GM18519 (cell line): Measurements from ENCODE around the gene THRSP.
"Not testable (repeated sequence)": the region's sequence is repeated elsewhere in the genome, so short reads cannot be mapped to it uniquely, and the experiment has no call there.

ENCODE experiments used
- ATAC-seq: cut with Tn5 transposase; IDR thresholded peaks from one replicate; pipeline ENCODE4 v1.9.1; 2021; ENCODE audit warnings: mild to moderate bottlenecking, moderate library complexity; ENCODE audit not compliant: unreplicated experiment, low FRiP score

THRSP gene

DNA sequence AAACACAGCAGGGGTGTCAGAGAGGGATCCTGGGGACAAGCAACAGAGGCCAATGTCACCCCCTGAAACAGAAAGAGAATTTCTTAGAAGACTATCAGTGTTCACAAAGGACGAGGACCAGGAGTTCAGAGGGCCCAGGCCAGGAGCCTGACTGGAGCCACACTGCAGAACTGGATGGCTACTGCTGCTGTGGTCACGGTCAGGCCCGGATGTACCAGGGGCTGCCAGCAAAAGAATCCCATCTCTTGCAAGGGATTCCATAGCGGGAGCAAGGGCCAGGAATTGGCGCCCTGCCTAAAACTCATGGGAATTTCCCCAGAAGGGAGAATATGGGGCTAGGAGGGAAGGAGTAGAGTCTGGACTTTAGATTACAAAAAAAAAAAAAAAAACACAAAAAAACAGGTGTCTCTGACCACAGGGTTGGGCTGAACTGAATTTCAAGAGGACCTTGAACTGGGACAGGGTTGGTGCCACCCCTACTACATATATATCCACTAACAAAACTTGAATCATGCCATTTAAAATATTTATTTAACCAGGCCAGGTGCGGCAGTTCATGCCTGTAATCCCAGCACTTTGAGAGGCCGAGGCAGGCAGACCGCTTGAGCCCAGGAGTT lies 24.9 kb upstream of the THRSP start:
- no peak for ATAC-seq

DNA sequence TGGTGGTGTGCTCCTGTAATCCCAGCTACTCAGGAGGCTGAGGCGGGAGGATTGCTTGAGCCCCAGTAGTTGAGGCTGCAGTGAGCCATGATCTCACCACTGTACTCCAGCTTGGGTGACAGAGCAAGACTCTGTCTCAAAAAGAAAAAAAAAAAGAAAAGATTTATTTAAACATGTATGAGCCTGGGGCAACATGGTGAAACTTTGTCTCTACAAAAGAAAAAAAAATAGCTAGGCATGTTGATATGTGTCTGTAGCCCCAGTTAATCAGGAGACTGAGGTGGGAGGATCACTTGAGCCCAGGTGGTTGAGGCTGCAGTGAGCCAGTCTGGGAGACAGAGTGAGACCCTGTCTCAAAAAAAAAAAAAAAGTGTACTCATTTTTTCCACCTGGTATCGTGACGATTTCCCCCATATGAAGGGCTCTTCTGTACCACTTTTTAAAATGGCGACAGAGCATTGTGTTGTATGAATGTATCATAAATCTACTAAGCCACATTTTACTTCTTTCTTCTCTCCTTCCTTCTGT lies 24.2 kb upstream of the THRSP start:
- no peak for ATAC-seq

DNA sequence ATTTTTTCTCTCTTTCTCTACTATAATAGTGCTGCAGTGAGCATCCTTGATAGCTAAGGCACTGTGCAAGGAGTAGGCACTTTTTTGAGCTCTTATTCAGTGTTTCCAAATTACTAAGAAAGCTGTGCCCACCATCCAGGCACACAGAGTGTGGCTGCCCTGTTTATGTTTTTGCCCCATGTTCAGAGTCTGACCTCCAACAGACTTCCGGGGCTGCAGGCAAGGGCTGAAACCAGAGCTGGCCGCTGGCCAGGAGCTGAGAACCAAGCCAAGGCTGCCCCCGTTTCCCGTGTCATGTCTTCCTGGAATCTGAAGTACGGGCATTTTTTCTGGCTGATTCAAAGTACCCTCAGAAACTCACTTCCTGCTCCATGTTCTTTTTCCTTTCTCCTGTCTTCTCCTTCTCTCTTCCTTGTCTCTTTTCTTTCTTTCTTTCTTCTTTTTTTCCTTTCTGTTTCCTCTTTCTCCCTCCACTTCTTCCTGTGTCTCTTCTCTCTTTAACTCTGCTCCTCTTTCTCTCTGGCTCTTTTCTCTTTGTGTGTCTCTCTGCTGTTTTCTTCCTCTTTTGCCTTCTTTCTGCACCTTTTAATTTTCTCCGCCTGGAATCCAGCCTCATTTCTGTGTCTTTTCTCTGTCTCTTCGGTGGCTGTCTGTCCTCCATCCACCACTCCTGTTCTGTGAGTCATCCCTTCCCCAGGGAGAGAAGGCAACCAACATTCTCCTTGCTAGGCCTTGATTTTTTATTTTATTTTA lies 23.6 kb upstream of the THRSP start:
- no peak for ATAC-seq

DNA sequence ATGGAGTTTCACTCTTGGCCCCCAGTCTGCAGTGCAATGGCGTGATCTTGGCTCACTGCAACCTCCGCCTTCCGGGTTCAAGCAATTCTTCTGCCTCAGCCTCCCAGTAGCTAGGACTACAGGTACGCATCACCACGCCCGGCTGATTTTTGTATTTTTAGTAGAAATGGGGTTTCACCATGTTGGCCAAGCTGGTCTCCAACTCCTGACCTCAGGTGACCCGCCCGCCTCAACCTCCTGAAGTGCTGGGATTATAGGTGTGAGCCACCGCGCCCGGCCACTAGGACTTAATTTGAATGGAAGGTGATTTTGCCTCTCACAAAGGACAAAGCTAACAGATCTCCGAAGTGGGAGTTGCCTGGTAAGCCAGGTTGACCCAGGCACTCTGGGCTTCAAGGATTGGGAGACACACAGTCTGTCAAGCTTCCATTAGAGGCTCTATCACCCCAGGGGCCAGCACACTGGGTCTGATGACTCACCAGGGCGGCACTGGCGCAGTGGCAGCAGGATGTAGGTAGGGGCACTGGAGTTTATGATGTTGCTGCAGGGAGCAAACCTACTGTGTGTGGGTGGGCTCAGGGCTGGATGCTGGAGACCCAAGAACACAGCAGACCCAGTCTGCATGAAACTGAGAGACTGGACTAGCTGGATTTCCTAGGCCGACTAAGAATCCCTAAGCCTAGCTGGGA lies 22.8 kb upstream of the THRSP start:
- ATAC-seq, result no peak

DNA sequence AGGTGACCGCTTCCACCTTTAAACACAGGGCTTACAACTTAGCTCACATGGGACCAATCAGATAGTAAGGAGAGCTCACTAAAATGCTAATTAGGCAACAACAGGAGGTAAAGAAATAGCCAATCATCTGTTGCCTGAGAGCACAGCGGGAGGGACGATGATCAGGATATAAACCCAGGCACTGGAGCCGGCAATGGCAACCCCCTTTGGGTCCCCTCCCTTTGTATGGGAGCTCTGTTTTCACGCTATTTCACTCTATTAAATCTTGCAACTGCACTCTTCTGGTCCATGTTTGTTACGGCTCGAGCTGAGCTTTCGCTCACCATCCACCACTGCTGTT lies 22.3 kb upstream of the THRSP start:
- not testable (repeated sequence) for ATAC-seq

DNA sequence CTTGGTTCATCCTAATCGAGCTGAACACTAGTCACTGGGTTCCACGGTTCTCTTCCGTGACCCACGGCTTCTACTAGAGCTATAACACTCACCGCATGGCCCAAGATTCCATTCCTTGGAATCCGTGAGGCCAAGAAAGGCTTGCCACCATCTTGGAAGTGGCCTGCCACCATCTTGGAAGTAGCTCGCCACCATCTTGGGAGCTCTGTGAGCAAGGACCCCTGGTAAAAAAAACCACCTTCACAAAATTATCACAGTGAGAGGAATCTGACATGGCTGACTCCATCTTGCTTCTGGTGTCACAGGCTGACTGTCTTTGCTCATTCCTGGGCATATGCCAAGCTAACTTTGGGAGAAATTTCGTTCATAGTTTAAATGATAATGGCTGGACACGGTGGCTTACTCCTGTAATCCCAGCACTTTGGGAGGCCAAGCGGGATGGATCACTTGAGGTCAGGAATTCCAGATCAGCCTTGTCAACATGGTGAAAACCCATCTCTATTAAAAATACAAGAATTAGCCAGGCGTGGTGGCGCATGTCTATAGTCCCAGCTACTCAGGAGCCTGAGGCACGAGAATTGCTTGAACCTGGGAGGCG lies 21.7 kb upstream of the THRSP start:
- no peak for ATAC-seq

DNA sequence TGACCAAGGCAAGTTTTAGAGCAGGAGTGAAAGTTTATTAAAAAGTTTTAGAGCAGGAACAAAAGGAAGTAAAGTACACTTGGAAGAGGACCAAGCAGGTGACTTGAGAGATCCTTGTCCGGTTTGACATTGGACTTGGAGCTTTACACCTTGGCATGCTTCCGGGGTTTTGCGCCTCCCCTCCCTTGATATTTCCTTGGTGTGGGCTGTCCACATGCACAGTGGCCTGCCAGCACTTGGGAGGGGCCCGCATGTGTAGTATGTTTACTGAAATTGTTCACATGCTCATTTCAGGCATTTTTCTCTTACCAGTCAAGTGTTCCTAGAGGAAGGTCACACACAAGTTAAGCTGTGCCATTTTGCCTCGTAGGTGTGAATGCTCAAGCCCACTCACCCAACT lies 19.0 kb upstream of the THRSP start:
- ATAC-seq, result no peak

DNA sequence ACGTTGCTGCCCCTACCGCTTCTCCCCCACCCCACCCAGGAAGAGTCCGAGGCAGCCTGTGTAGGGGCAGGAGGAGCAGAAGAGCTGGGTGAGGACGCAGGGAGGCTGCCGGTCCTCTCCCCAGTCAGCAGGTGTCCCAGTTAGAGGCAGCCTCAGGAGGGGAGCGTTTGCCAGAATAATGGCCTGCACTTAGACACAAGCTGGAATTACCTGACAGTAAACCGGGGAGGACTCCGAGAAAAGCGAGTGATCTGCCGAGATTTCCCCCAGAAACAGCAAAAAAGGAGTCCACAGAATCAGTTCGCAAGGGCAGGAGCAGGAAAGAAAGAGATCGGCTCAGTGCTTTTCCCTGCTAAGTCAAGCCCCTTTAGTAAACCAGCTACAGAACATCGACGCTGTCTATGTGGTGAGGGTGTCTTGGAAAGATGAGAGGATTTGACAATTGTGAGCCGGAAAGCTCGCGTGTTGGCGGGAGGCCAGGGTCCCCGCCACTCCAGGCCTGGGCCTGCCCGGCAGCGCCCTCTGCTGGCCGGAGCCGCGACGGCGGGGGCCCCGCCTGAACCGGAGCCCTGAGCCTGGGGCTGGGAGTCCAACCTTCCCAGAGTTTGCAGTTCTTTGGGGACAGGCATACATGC lies 17.7 kb upstream of the THRSP start:
- no peak for ATAC-seq

DNA sequence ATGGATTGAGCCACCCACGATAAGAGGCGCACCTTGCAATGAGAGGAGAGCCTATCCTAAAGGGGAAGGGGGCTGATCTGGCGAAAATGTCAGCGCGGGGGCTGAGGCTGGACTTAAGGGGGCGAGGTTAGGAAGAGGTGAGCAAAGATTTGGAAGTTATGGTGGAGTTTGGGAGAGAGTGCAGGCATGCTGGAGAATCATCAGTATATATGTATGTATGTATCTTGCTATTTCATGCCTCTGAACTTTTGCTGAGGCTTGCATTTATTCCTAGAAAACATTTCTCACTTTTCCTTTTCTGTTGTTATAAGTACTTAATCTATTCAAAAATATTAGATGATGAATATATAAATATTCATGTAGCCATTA lies 17.2 kb upstream of the THRSP start:
- ATAC-seq, result no peak

DNA sequence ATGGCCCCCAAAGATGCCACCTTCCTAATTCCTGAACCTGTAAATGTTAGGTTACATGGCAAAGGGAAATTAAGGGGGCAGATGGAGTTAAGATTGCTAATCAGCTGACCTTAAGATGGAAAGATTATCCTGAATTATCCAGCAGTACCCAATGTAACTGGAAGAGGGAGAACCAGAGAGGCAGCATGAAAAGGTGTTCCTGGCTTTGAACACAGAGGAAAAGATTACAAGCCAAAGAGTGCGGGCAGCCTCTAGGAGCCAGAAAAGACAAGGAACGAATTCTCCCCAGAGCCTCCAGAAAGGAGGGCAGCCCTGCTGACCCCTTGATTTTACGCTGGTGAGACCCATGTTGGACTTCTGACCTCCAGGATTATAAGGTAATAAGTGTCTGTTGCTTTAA lies 15.1 kb upstream of the THRSP start:
- ATAC-seq, result no peak

DNA sequence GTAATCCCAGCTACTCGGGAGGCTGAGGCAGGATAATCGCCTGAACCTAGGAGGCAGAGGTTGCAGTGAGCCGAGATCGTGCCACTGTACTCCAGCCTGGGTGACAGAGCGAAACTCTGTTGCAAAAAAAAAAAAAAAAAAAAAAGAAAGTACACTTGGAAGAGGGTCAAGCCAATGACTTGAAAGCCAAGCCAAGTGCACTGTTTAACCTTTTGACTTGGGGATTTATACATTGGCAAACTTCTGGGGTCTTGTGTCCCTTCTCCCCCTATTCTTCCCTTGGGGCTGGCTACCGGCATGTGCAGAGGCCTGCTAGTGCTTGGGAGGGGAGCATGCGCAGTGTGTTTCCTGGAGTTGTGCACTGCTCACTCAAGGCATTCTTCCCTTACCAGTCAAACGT lies 14.3 kb upstream of the THRSP start:
- no peak for ATAC-seq

DNA sequence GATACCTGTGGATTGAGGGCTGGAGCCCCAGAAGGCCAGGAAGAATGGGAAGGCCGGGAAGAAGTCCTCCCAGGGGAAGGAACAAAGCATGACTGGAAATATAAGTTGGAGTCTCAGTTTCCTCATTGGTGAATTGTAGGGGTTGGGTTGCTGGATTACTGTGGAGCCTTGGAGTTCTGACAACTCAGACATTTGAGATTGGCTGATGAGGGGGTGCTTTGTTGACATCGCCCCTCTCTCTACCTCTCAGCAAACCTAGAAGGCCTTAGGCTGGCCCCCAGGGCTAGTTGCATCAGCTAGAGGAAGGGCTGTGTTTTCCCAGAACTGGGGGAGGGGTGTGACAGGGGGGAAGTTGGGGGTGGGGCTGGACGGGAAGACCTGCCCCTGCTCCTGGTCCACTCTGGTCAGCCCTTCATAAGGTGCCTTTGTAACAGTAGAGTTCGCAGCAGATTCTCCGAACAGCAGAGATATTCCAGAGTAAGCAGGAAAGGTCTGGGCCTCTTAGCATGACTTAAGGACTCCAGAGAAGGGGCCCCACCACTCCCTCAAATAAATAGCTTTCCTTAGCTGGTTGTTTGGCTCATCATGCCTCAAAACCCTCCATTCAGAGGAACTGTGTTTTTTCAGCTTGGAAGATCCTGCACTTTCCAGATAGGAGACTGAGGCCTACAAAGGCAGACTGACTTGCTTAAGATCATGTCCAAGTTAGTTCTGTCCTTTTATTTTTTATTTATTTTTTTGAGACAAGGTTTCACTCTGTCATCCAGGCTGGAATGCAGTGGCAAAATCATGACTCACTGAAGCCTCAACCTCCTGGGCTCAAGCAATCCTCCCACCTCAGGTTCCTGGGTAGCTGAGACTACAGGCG lies 12.5 kb upstream of the THRSP start:
- no peak for ATAC-seq

DNA sequence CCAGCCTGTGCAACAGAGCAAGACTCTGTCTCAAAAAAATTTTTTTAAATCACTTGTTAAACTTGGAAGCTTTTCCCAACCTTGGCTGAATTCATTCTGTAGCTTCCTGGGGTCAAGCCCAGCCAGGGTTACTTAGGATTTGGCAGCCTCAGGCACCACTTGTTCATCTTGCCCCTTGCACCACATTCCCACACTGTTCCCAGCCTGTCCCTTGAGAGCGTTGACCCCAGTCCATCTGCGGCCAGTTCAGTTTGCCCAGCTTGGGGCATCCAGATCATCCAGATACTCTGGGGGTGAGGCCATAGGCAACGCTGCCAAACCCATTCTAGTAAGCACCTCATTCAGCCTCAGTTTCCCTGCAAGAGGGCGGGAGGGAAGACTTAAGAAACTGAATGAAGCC lies 8.7 kb upstream of the THRSP start:
- no peak for ATAC-seq

DNA sequence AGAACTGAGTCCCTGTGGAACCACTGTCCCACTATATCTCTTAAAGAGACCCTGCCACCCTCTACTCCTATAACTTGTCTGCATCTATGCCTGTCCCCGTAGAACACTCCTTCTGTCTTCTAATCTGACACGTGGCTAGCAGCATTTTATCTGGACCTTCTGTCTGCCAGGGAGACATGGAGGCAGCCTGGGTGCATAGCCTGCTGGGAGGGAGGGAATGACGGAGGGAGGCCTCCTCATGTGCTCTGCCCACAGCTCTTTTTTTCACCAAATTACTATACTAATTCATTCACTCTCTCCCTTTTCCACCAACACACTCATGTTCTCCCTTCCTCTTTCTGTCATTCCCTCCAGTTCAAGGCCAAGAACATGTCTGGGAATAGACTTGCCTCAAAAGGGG lies 7.6 kb upstream of the THRSP start:
- no peak for ATAC-seq

DNA sequence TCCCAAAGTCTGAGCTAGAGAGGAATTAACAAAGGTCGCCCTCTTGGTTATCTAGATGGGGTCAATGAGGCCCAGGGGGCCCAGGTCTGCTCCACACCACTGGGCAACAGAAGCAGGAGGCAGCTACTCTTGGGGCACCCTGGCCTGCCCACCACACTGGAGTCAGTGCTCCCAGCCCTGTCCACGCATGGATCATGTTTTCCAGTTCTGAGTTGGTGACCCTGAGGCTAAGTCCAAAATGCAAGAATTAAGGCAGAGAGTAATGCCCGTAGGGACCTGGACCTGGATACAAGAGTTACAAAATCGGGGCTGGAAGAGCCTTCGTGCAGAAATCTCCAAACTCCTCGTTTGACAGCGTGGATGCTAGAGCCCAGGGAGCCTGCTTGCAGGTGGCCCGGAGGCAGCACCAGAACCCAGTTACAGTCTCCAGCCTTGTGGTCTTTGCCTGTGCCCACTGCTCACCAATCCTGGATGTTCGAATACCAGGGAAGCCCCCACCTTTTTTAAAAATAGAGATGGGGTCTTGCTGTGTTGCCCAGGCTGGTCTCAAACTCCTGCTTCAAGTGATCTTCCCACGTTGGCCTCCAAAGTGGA lies 6.1 kb upstream of the THRSP start:
- no peak for ATAC-seq

DNA sequence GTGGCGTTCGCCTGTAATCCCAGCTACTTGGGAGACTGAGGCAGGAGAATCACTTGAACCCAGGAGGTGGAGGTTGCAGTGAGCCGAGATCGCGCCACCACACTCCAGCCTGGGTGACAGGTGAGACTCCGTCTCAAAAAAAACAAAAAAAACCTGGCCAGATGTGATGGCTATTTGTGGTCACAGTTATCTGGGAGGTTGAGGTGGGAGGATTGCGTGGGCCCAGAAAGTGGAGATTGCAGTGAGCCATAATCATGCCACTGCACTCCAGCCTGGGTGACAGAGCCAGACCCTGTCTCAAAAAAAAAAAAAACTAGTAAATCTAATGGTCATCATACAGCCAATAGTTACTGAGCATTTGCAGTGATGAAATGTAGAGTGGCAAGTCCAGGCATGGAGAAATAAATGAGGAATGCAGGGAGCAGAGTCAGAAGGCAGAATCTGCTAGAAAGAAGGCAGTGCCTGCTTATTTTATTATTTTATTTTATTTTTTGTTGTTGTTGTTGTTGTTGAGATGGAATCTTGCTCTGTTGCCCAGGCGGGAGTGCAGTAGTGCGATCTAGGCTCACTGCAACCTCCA lies 3.8 kb upstream of the THRSP start:
- ATAC-seq, result not testable (repeated sequence)

DNA sequence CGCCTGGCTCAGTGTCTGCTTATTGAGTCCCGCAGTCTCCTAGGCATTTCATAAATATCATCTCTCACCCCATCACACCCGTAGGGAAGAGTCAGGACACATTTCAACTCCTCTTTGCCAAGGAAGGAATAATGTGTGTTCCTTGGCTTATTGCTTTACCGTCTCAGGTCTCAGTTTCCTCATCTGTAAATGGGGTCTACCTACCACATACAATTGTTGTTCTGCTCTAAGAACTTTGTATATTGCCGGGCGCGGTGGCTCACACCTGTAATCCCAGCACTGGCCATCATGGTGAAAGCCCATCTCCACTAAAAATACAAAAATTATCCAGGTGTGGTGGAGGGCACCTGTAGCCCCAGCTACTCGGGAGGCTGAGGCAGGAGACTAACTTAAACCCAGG lies 3.1 kb upstream of the THRSP start:
- no peak for ATAC-seq

DNA sequence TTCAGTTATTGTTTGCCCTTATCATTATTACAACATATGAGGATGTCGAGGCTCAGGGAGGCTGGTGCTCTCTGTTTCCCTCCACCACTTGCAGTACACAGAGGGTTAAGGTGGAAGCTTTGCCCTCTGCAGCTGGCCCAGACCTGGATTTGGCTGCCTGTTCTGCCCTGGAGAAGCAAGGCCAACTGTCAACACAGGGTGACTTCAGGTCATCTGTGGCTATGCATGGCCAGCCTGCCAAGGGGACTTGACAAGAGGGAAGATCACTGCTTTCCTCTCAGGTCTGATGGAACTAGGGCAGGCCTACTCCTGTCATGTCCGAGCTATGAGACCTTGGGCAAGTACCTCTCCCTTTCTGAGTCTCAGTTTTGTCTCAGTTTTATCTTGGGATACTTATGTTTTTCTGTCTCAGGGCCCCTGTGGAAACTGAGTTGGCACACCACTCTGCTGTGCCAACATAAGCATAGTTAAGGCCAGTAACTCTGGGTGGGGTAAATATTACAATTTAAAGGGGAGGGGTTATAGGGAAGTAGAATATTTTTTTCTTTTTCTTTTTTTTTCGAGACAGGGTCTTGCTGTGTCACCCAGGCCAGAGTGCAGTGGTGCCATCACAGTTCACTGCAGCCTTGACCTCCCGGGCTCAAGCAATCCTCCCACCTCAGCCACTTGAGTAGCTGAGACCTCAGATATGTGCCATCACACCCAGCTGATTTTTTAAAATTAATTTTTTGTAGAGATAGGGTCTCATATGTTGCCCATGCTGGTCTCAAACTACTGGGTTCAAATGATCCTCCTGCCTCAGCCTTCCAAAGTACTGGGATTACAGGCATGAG lies 2.4 kb upstream of the THRSP start:
- ATAC-seq, result no peak
